ENCODE data around the gene SLC23A3.

SLC23A3 gene

GRCh38 chr2:219169930-219170654 lies at the start of gene SLC23A3:
Gene SLC23A3 (minus strand): TSS chr2:219170029. CDS start chr2:219169984, 45 bp downstream.
- no peak for DNase-seq

- DNase-seq = peak; percentile 68 to 99 (median 94)
Measured at GRCh38 chr2:219218732-219219701, 49.2 kb upstream of the SLC23A3 start, which contains the start of gene ABCB6. Gene ABCB6 (minus strand): TSS chr2:219218958. CDS start chr2:219218673, 285 bp downstream.

GRCh38 chr2:219218217-219218731 lies 48.4 kb upstream of the SLC23A3 start:
- peak in 47 of 56 donors; percentile 31 to 89 (median 69) for DNase-seq

GRCh38 chr2:219216535-219216915 lies 46.7 kb upstream of the SLC23A3 start:
- no peak for DNase-seq

- DNase-seq = no peak
Measured at GRCh38 chr2:219215871-219216534, 46.2 kb upstream of the SLC23A3 start.

GRCh38 chr2:219214786-219215185 lies 45.0 kb upstream of the SLC23A3 start:
- DNase-seq = no peak

- DNase-seq = no peak
Measured at GRCh38 chr2:219214141-219214540, 44.3 kb upstream of the SLC23A3 start.

GRCh38 chr2:219213486-219214071 lies 43.8 kb upstream of the SLC23A3 start:
- DNase-seq = no peak

GRCh38 chr2:219213026-219213415 lies 43.2 kb upstream of the SLC23A3 start:
- DNase-seq = no peak

GRCh38 chr2:219210886-219211362 lies 41.1 kb upstream of the SLC23A3 start:
- no peak for DNase-seq

- DNase-seq = no peak
Measured at GRCh38 chr2:219210196-219210885, 40.5 kb upstream of the SLC23A3 start.

- DNase-seq = no peak
Measured at GRCh38 chr2:219209236-219210195, 39.7 kb upstream of the SLC23A3 start.

GRCh38 chr2:219207884-219208740 lies 38.3 kb upstream of the SLC23A3 start:
- peak in 1 of 56 donors; percentile 10 for DNase-seq

- peak in 1 of 56 donors; percentile 78 for DNase-seq
Measured at GRCh38 chr2:219207134-219207883, 37.5 kb upstream of the SLC23A3 start.

- peak; percentile 54 to 97 (median 91) for DNase-seq
Measured at GRCh38 chr2:219206328-219207133, 36.7 kb upstream of the SLC23A3 start, which contains the start of gene ZFAND2B. Gene ZFAND2B (plus strand): TSS chr2:219206782. CDS start chr2:219206988, 206 bp downstream.

GRCh38 chr2:219205981-219206327 lies 36.1 kb upstream of the SLC23A3 start:
- DNase-seq = no peak

All from nucleus accumbens (tissue), 56 donors.